ENCODE data around the gene GDI1.
A peak's percentile ranks its signal among the peaks of the same experiment; 100 is the strongest.

GDI1 gene

DNA sequence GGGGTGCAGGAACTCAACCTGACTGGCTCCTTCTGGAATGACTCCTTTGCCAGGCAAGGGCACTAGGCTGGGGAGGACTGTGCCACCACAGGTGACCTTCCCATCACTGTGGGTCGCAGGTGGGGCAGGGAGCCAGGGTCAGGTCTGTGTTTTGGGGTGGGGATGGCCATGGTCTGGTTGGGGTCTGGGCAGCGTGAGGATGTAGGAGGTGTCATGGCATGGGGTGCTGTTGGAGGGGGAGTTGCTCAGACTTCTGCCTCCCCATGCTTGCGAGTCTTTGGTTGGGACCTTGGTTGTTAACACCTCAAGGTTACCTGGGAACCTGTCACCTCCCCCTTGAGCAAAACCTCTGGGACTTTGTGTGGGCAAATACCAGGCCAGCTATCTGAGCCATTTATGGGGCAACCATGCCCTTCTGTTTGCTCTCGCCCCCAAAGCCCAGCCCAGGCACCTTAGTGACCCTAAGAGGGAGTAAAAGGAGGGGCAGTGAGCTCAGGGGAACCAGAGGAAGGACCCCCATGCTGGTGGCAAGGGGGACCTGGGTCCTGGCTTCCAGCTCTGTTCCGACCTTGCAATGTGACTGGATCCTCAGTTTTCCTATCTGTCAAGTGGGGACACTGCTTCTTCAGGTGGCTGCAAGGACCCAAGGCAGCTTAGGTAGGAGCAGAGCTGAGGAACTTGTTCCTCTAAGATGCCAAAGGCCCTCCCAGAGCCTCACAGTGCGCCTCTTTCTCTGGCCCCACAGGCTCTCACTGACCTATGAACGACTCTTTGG, 2.4 kb upstream of the GDI1 start:
- TF ChIP-seq SNAI2 (CRISPR knock-in tag; IDR thresholded peaks at IDR 0.05), result no peak
- no peak for TF ChIP-seq ISL1 (CRISPR knock-in tag; IDR thresholded peaks at IDR 0.05)
- TF ChIP-seq ZFP3 (CRISPR knock-in tag; IDR thresholded peaks at IDR 0.05), result no peak
- TF ChIP-seq POU6F1 (CRISPR knock-in tag; IDR thresholded peaks at IDR 0.05; ENCODE audit: borderline replicate concordance, low read depth), result no peak
- no peak for TF ChIP-seq ZNF70 (CRISPR knock-in tag; IDR thresholded peaks at IDR 0.05)
- TF ChIP-seq ZNF8 (CRISPR knock-in tag; IDR thresholded peaks at IDR 0.05), result no peak
- TF ChIP-seq, protein P1, sequence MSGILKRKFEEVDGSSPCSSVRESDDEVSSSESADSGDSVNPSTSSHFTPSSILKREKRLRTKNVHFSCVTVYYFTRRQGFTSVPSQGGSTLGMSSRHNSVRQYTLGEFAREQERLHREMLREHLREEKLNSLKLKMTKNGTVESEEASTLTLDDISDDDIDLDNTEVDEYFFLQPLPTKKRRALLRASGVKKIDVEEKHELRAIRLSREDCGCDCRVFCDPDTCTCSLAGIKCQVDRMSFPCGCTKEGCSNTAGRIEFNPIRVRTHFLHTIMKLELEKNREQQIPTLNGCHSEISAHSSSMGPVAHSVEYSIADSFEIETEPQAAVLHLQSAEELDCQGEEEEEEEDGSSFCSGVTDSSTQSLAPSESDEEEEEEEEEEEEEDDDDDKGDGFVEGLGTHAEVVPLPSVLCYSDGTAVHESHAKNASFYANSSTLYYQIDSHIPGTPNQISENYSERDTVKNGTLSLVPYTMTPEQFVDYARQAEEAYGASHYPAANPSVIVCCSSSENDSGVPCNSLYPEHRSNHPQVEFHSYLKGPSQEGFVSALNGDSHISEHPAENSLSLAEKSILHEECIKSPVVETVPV (CRISPR knock-in tag; IDR thresholded peaks at IDR 0.05), result no peak
- TF ChIP-seq TSHZ2 (CRISPR knock-in tag; IDR thresholded peaks at IDR 0.05), result no peak
- no peak for ATAC-seq

DNA sequence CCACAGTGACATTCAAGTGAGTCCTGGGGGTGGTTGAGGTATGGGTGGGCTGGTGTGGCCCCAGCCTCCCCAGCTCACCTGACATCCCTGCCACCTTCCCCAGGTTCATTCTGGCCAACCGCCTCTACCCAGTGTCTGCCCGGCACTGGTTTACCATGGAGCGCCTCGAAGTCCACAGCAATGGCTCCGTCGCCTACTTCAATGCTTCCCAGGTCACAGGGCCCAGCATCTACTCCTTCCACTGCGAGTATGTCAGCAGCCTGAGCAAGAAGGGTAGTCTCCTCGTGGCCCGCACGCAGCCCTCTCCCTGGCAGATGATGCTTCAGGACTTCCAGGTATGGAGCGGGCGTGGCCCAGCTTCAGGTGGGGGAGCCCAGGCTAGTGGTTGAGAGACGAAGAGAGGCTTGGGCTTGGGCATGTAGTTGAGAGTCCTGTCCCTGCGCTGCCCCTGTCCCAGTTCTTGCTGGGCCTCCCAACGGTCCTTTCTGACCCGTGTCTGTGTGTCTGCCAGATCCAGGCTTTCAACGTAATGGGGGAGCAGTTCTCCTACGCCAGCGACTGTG, 1.7 kb upstream of the GDI1 start:
- no peak for TF ChIP-seq PPARA (CRISPR knock-in tag; IDR thresholded peaks at IDR 0.05; ENCODE audit: borderline replicate concordance)
- TF ChIP-seq CSDC2 (CRISPR knock-in tag; IDR thresholded peaks at IDR 0.05), result no peak
- no peak for TF ChIP-seq ISL1 (CRISPR knock-in tag; IDR thresholded peaks at IDR 0.05)
- TF ChIP-seq TCF4 (CRISPR knock-in tag; IDR thresholded peaks at IDR 0.05; ENCODE audit: borderline replicate concordance), result no peak
- no peak for TF ChIP-seq ZNF70 (CRISPR knock-in tag; IDR thresholded peaks at IDR 0.05)
- no peak for TF ChIP-seq OSR1 (CRISPR knock-in tag; IDR thresholded peaks at IDR 0.05)
- TF ChIP-seq ZNF8 (CRISPR knock-in tag; IDR thresholded peaks at IDR 0.05), result no peak
- ATAC-seq, result no peak

GRCh38 chrX:154436374-154436982, 476 bp upstream of the GDI1 start:
- ATAC-seq, result peak; percentile 31
- TF ChIP-seq ZNF565 (CRISPR knock-in tag; conservative IDR thresholded peaks at IDR 0.05; ENCODE audit: low read depth) (no peak), ESRRG (CRISPR knock-in tag; IDR thresholded peaks at IDR 0.05) (no peak), CSDC2 (CRISPR knock-in tag; IDR thresholded peaks at IDR 0.05) (no peak), RARB (CRISPR knock-in tag; IDR thresholded peaks at IDR 0.05) (no peak), ARNTL (CRISPR knock-in tag; IDR thresholded peaks at IDR 0.05; ENCODE audit: borderline replicate concordance, low read depth) (no peak), ISL1 (CRISPR knock-in tag; IDR thresholded peaks at IDR 0.05) (no peak), ZNF8 (CRISPR knock-in tag; IDR thresholded peaks at IDR 0.05) (no peak), ZFP30 (CRISPR knock-in tag; IDR thresholded peaks at IDR 0.05) (no peak), PATZ1 (CRISPR knock-in tag; IDR thresholded peaks at IDR 0.05; ENCODE audit: borderline replicate concordance) (no peak), ZNF70 (CRISPR knock-in tag; IDR thresholded peaks at IDR 0.05) (no peak), POU6F1 (CRISPR knock-in tag; IDR thresholded peaks at IDR 0.05; ENCODE audit: borderline replicate concordance, low read depth) (no peak), SNAI2 (CRISPR knock-in tag; IDR thresholded peaks at IDR 0.05) (no peak), ZFP3 (CRISPR knock-in tag; IDR thresholded peaks at IDR 0.05) (no peak), OSR1 (CRISPR knock-in tag; IDR thresholded peaks at IDR 0.05) (no peak), TSHZ2 (CRISPR knock-in tag; IDR thresholded peaks at IDR 0.05) (no peak), BACH2 (CRISPR knock-in tag; IDR thresholded peaks at IDR 0.05; ENCODE audit: borderline replicate concordance) (no peak), PPARA (CRISPR knock-in tag; IDR thresholded peaks at IDR 0.05; ENCODE audit: borderline replicate concordance) (no peak)
- TF ChIP-seq, protein P1 (CRISPR knock-in tag; IDR thresholded peaks at IDR 0.05), result no peak

Data from SK-N-SH treated with all-trans-retinoic acid at 6 μM for 48 hours (cell line).